GM12874 (cell line): Measurements from ENCODE around the gene MRPS34.

Experiments
- CTCF ChIP-seq: IDR thresholded peaks from 2 replicates; pipeline ENCODE4 v1.5.1; 2011; ENCODE audit warnings: low read depth, mild to moderate bottlenecking, control low read depth, low read length, moderate library complexity; ENCODE audit not compliant: insufficient read depth

The MRPS34 gene

GRCh38 chr16:1731603-1732002 is 41.3 kb downstream of the MRPS34 start:
- TF ChIP-seq CTCF, result no peak

- no peak for TF ChIP-seq CTCF
These were observed 41.9 kb downstream of the MRPS34 start for GRCh38 chr16:1731073-1731472.

- TF ChIP-seq CTCF, result no peak
These were observed 43.5 kb downstream of the MRPS34 start for GRCh38 chr16:1729445-1729844.

GRCh38 chr16:1729026-1729425 is 43.9 kb downstream of the MRPS34 start:
- no peak for TF ChIP-seq CTCF

GRCh38 chr16:1727651-1728624 is 45.0 kb downstream of the MRPS34 start:
- TF ChIP-seq CTCF, result no peak

- TF ChIP-seq CTCF, result no peak
These were observed 46.1 kb downstream of the MRPS34 start for GRCh38 chr16:1726661-1727502.

GRCh38 chr16:1724491-1724890 is 48.4 kb downstream of the MRPS34 start:
- no peak for TF ChIP-seq CTCF
